Measurements from ENCODE around the gene IL22RA1.

Gene IL22RA1

DNA sequence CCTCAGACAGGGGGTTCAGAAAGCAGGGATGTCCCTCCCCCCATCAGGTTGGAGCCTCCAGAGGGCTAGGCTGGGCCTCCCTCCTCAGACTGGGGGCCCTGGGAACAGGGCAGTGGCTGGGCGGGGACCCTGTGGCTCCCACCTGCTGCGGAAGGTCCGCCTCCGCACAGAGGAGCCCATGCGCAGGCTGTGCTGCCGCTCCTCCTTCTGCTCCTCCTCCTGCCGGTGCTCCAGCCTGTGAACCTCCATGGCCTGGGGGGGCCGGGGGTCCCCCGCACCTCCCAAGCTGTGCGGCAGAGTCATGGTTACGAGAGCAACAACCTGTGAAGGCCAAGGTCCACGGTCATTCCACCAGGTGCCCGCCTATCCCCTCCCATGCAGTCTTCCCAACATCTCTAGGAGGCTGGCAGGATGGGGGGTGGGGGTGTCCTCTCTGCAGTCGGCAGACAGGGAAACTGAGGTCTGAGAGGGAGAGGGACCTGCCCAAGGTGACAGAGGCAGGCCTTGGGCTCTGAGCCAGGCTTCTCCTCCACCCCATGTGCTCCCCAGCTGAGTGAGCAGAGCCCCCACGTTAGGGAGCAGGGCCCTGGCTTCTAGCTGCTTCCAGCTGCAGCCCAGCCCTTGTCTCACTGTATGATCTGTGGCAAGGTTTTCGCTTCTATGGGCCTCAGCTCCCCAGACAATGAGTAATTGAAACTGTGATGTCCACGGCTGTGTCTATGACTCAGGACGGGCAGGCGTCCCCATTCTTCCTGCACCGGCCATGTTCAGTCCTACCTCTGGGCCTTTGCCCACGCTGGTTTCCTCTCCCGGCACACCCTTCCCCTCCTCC is 34.4 kb downstream of the IL22RA1 start:
- TF ChIP-seq, protein P1, sequence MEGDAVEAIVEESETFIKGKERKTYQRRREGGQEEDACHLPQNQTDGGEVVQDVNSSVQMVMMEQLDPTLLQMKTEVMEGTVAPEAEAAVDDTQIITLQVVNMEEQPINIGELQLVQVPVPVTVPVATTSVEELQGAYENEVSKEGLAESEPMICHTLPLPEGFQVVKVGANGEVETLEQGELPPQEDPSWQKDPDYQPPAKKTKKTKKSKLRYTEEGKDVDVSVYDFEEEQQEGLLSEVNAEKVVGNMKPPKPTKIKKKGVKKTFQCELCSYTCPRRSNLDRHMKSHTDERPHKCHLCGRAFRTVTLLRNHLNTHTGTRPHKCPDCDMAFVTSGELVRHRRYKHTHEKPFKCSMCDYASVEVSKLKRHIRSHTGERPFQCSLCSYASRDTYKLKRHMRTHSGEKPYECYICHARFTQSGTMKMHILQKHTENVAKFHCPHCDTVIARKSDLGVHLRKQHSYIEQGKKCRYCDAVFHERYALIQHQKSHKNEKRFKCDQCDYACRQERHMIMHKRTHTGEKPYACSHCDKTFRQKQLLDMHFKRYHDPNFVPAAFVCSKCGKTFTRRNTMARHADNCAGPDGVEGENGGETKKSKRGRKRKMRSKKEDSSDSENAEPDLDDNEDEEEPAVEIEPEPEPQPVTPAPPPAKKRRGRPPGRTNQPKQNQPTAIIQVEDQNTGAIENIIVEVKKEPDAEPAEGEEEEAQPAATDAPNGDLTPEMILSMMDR (IDR thresholded peaks at IDR 0.05; ENCODE audit: low read depth, low read length, missing control alignments) = no peak
- DNase-seq (ENCODE audit: extremely low read depth, low read depth) = peak; percentile 31
- H3K4me3 ChIP-seq (replicated peaks; ENCODE audit: low read depth, low read length) = no peak overlapping the region

DNA sequence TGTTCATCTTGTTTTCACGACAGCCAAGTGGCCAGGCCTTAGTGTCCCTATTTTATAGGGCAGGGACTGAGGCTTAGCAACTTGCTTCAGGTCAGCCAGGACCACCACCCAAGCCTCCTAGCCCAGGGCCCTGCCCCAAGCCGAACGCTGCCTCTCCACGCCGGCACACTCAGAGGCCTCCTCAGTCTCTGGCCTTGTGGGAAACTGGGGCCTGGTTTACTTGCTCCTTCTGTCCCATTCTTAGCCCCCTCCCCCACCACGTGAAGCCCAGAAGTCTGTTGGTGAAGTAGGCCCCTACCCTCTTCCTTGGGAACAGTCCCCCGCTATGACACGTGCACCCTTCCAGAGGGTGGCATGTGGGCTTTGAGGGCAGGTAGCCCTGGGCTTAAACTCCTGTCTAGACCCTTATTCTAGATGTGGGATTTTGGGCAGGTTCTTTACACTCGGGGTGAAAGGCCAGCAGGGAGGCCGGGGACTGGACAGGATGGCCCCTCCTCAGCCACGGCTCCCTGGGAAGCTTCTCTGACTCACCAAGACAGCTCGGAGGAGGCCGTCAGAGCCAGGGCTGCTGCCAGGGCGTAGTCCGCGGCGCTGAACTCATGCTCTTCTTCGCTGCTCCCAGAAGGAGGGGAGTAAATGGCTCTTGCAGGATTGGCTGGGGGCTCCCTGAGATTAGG is 35.3 kb downstream of the IL22RA1 start:
- no peak for DNase-seq (ENCODE audit: extremely low read depth, low read depth)
- TF ChIP-seq, protein P1 (IDR thresholded peaks at IDR 0.05; ENCODE audit: low read depth, low read length, missing control alignments) = no peak
- no peak overlapping the region for H3K4me3 ChIP-seq (replicated peaks; ENCODE audit: low read depth, low read length)

DNA sequence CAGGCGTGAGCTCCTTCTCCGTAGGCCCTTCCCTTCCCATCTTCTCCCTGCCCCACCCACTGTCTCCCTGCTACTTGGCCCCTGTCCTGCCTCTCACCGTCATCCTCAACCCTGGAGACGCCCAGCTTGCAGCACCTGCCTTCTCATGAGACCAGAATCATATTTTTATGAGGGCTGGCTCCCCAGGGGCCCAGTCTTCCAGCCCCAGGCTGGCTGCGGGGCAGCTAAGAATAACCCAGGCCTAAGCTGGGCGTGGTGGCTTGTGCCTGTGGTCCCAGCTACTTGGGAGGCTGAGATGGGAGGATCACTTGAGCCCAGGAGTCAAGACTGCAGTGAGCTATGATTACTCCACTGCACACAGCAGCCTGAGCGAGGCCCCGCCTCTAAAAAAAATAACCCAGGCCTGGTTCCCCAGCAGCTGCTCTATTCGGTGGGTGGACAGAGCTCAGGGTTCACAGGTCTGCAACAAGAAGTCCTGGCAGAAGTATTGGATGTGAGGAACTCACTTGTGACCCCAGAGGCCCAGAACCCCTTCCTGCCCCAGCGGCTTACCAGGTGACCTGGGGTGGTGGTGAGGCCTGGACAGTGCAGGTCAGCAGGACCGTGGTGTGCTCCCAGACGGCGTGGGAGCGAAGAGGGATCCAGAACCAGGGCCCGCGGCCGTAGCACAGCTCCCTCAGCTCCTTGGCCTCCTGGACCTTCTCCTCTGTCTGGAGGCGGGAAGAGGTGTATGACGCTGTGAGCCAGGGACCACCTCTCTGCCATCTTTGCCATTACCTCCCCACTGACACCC is 37.4 kb downstream of the IL22RA1 start:
- no peak overlapping the region for H3K4me3 ChIP-seq (replicated peaks; ENCODE audit: low read depth, low read length)
- no peak for DNase-seq (ENCODE audit: extremely low read depth, low read depth)
- TF ChIP-seq, protein P1 (IDR thresholded peaks at IDR 0.05; ENCODE audit: low read depth, low read length, missing control alignments) = no peak

DNA sequence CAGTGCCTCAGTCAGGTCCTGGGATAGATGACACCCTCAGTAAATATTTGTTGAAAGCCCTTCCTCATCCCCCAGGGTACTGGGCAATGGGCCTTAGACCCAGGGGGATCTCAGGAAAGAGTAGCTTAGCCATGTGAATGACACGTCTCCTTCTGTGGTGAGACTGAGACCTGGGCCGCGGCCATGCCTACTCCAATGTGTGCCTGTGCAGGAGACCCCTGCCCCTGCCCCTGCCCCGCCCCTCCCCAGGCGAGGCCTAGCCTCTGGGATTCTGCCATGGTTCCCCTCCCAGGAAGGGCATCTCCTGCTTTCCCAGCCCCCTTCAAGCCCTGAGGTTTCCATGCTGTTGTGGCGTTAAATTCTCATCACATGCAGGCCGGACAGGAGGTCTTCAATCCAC is 38.1 kb downstream of the IL22RA1 start:
- no peak overlapping the region for H3K4me3 ChIP-seq (replicated peaks; ENCODE audit: low read depth, low read length)
- no peak for DNase-seq (ENCODE audit: extremely low read depth, low read depth)
- TF ChIP-seq, protein P1 (IDR thresholded peaks at IDR 0.05; ENCODE audit: low read depth, low read length, missing control alignments) = no peak

DNA sequence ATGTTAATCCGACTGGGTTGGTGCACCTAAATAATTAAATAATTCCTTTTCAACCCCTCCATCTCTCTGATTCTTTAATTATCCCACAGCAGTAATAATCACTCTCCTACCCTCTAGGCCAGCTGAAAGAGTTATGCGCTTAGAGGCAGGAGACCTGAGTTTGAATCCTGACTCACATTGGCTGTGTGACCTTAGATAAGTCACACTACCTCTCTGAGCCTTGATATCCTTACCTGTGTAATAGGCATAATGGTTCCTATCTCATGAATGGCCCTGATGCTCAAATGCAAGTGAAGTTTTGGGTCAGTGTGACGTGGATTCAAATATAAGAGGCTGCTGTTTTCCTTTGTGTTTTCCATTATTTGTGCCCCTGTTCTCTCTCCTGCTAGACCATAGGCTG is 39.1 kb downstream of the IL22RA1 start:
- TF ChIP-seq, protein P1 (IDR thresholded peaks at IDR 0.05; ENCODE audit: low read depth, low read length, missing control alignments) = no peak
- DNase-seq (ENCODE audit: extremely low read depth, low read depth) = no peak

DNA sequence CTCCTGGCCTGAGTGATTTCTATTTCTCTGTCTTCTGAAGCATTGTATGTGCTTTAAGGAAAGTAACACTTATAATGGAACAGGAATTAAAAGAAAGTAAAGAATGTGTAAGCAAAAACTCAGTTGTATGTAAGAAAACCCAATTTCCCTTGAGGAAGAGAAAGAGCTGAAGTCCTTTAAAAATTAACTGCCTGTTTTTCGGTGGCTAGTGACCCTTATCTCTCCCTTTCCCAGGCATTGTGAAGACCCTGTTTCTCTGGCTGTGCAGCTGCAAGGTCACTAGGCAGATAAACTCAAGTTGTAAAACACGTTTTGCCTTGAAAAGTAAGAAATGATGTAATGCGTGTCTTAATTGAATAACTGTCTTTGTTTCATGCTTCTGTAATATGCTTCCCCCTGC is 39.5 kb downstream of the IL22RA1 start:
- H3K4me3 ChIP-seq (replicated peaks; ENCODE audit: low read depth, low read length) = no peak overlapping the region
- TF ChIP-seq, protein P1 (IDR thresholded peaks at IDR 0.05; ENCODE audit: low read depth, low read length, missing control alignments) = no peak
- no peak for DNase-seq (ENCODE audit: extremely low read depth, low read depth)

More for the DNA sequence above, 39.1 kb downstream of the IL22RA1 start:
- H3K4me3 ChIP-seq (replicated peaks; ENCODE audit: low read depth, low read length) = no peak overlapping the region
